WTC11 (cell line): Measurements from ENCODE around the gene MYO7B.

Experiments used
- ATF1 ChIP-seq: sonication (generic); formaldehyde crosslinking; IDR thresholded peaks from 2 replicates; pipeline ENCODE4 v1.8.1; 2023; ENCODE audit warnings: mild to moderate bottlenecking, moderate library complexity, missing genetic modification reagents
- CDX4 ChIP-seq: fragments of 250-450 bp; sonication (Bioruptor Pico); IDR thresholded peaks from 2 replicates; pipeline ENCODE4 v1.9.0; 2021; ENCODE audit warnings: moderate library complexity, mild to moderate bottlenecking, inconsistent platforms, borderline replicate concordance
- CREB1 ChIP-seq: sonication (generic); formaldehyde crosslinking; IDR thresholded peaks from 2 replicates; pipeline ENCODE4 v1.8.0; 2023; ENCODE audit warnings: mild to moderate bottlenecking, missing genetic modification reagents
- NR2C2 ChIP-seq: sonication (generic); formaldehyde crosslinking; IDR thresholded peaks from 2 replicates; pipeline ENCODE4 v1.8.0; 2022; ENCODE audit warnings: mild to moderate bottlenecking, missing genetic modification reagents
- ZNF121 ChIP-seq: sonication (generic); formaldehyde crosslinking; IDR thresholded peaks from 2 replicates; pipeline ENCODE4 v1.8.0; 2023; ENCODE audit warnings: missing genetic modification reagents
- TF ChIP-seq, protein P1 (sequence below): fragments of 200-600 bp; IDR thresholded peaks from 2 replicates; pipeline ENCODE4 v1.8.0; 2022; ENCODE audit warnings: antibody characterized with exemption
- TF ChIP-seq, protein P2 (sequence below): sonication (generic); formaldehyde crosslinking; IDR thresholded peaks from 2 replicates; pipeline ENCODE4 v1.8.0; 2022; ENCODE audit warnings: mild to moderate bottlenecking, missing genetic modification reagents
- TF ChIP-seq, protein P3 (sequence below): sonication (generic); formaldehyde crosslinking; IDR thresholded peaks from 2 replicates; pipeline ENCODE4 v1.8.1; 2022; ENCODE audit warnings: low read depth, missing genetic modification reagents, borderline replicate concordance
- TF ChIP-seq, protein P4 (sequence below): sonication (generic); formaldehyde crosslinking; conservative IDR thresholded peaks from 2 replicates; pipeline ENCODE4 v1.8.1; 2023; ENCODE audit warnings: mild to moderate bottlenecking, low read depth, missing genetic modification reagents, moderate library complexity
- TF ChIP-seq, protein P5 (sequence below): sonication (generic); formaldehyde crosslinking; IDR thresholded peaks from 2 replicates; pipeline ENCODE4 v1.8.0; 2022; ENCODE audit warnings: missing genetic modification reagents
- TF ChIP-seq, protein P6 (sequence below): sonication (generic); formaldehyde crosslinking; IDR thresholded peaks from 2 replicates; pipeline ENCODE4 v1.8.1; 2022; ENCODE audit warnings: mild to moderate bottlenecking, moderate library complexity, missing genetic modification reagents

DNA sequence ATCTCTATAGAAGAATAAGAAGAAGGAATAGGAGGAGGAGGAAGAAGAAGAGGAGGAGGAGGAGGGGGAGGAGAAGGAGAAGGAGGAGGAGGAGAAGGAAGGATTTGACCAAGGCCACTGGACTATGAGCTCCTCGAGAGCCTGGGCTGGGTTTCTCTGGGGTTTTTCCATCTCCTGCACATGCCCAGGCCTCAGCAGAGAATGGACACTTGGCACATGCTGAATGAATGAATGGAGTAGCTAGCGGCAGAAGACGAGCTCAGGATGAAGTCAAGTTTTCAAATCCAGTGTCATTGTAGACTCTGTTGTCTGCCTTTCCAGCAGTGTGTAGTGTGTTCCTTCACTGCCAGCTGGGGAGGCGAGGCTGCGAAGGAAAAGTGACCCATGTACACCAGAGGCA is 2.2 kb downstream of the MYO7B start:
- TF ChIP-seq, protein P1, sequence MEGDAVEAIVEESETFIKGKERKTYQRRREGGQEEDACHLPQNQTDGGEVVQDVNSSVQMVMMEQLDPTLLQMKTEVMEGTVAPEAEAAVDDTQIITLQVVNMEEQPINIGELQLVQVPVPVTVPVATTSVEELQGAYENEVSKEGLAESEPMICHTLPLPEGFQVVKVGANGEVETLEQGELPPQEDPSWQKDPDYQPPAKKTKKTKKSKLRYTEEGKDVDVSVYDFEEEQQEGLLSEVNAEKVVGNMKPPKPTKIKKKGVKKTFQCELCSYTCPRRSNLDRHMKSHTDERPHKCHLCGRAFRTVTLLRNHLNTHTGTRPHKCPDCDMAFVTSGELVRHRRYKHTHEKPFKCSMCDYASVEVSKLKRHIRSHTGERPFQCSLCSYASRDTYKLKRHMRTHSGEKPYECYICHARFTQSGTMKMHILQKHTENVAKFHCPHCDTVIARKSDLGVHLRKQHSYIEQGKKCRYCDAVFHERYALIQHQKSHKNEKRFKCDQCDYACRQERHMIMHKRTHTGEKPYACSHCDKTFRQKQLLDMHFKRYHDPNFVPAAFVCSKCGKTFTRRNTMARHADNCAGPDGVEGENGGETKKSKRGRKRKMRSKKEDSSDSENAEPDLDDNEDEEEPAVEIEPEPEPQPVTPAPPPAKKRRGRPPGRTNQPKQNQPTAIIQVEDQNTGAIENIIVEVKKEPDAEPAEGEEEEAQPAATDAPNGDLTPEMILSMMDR, result no peak
- TF ChIP-seq, protein P2, sequence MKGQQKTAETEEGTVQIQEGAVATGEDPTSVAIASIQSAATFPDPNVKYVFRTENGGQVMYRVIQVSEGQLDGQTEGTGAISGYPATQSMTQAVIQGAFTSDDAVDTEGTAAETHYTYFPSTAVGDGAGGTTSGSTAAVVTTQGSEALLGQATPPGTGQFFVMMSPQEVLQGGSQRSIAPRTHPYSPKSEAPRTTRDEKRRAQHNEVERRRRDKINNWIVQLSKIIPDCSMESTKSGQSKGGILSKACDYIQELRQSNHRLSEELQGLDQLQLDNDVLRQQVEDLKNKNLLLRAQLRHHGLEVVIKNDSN (CRISPR knock-in tag), result no peak
- TF ChIP-seq, protein P3, sequence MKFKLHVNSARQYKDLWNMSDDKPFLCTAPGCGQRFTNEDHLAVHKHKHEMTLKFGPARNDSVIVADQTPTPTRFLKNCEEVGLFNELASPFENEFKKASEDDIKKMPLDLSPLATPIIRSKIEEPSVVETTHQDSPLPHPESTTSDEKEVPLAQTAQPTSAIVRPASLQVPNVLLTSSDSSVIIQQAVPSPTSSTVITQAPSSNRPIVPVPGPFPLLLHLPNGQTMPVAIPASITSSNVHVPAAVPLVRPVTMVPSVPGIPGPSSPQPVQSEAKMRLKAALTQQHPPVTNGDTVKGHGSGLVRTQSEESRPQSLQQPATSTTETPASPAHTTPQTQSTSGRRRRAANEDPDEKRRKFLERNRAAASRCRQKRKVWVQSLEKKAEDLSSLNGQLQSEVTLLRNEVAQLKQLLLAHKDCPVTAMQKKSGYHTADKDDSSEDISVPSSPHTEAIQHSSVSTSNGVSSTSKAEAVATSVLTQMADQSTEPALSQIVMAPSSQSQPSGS, result no peak
- TF ChIP-seq, protein P4, sequence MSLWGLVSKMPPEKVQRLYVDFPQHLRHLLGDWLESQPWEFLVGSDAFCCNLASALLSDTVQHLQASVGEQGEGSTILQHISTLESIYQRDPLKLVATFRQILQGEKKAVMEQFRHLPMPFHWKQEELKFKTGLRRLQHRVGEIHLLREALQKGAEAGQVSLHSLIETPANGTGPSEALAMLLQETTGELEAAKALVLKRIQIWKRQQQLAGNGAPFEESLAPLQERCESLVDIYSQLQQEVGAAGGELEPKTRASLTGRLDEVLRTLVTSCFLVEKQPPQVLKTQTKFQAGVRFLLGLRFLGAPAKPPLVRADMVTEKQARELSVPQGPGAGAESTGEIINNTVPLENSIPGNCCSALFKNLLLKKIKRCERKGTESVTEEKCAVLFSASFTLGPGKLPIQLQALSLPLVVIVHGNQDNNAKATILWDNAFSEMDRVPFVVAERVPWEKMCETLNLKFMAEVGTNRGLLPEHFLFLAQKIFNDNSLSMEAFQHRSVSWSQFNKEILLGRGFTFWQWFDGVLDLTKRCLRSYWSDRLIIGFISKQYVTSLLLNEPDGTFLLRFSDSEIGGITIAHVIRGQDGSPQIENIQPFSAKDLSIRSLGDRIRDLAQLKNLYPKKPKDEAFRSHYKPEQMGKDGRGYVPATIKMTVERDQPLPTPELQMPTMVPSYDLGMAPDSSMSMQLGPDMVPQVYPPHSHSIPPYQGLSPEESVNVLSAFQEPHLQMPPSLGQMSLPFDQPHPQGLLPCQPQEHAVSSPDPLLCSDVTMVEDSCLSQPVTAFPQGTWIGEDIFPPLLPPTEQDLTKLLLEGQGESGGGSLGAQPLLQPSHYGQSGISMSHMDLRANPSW, result no peak
- no peak for TF ChIP-seq CDX4 (CRISPR knock-in tag)
- TF ChIP-seq CREB1, result no peak
- TF ChIP-seq, protein P5, sequence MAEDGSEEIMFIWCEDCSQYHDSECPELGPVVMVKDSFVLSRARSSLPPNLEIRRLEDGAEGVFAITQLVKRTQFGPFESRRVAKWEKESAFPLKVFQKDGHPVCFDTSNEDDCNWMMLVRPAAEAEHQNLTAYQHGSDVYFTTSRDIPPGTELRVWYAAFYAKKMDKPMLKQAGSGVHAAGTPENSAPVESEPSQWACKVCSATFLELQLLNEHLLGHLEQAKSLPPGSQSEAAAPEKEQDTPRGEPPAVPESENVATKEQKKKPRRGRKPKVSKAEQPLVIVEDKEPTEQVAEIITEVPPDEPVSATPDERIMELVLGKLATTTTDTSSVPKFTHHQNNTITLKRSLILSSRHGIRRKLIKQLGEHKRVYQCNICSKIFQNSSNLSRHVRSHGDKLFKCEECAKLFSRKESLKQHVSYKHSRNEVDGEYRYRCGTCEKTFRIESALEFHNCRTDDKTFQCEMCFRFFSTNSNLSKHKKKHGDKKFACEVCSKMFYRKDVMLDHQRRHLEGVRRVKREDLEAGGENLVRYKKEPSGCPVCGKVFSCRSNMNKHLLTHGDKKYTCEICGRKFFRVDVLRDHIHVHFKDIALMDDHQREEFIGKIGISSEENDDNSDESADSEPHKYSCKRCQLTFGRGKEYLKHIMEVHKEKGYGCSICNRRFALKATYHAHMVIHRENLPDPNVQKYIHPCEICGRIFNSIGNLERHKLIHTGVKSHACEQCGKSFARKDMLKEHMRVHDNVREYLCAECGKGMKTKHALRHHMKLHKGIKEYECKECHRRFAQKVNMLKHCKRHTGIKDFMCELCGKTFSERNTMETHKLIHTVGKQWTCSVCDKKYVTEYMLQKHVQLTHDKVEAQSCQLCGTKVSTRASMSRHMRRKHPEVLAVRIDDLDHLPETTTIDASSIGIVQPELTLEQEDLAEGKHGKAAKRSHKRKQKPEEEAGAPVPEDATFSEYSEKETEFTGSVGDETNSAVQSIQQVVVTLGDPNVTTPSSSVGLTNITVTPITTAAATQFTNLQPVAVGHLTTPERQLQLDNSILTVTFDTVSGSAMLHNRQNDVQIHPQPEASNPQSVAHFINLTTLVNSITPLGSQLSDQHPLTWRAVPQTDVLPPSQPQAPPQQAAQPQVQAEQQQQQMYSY, result no peak
- no peak for TF ChIP-seq NR2C2 (CRISPR knock-in tag)
- TF ChIP-seq ATF1 (CRISPR knock-in tag), result no peak
- TF ChIP-seq, protein P6, sequence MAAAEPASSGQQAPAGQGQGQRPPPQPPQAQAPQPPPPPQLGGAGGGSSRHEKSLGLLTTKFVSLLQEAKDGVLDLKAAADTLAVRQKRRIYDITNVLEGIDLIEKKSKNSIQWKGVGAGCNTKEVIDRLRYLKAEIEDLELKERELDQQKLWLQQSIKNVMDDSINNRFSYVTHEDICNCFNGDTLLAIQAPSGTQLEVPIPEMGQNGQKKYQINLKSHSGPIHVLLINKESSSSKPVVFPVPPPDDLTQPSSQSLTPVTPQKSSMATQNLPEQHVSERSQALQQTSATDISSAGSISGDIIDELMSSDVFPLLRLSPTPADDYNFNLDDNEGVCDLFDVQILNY (CRISPR knock-in tag), result no peak
- TF ChIP-seq ZNF121 (CRISPR knock-in tag), result no peak
